K562 (cell line): ENCODE measurements around the gene ALG12. TPM values are rescaled to one million over a fixed set of nuclear protein-coding genes. Genes with fewer than 3 reads are reported as not detected.
A peak's percentile ranks its signal among the peaks of the same experiment; 100 is the strongest.

Experiments used
- E2F3 ChIP-seq: fragments of 250-450 bp; sonication (Bioruptor Pico); IDR thresholded peaks from 2 replicates; pipeline ENCODE4 v1.4.0; 2020; ENCODE audit warnings: mild to moderate bottlenecking
- FIP1L1 ChIP-seq: fragments of 200-400 bp; formaldehyde crosslinking; IDR thresholded peaks from 2 replicates; pipeline ENCODE4 v1.6.1; 2018; ENCODE audit warnings: mild to moderate bottlenecking, low read depth, low read length; ENCODE audit not compliant: poor library complexity, severe bottlenecking
- FOXK2 ChIP-seq, 2 experiments: fragments of 450-650 bp; IDR thresholded peaks in 1 of 2; conservative IDR thresholded peaks in 1 of 2; 2 replicates each; pipeline ENCODE4 v1.6.1; 2016; ENCODE audit warnings: low read depth in 2 of 2, mild to moderate bottlenecking in 1 of 2
- HDAC1 ChIP-seq, 2 experiments: fragments of 450-650 bp; IDR thresholded peaks; 2 replicates each; pipeline ENCODE4 v1.6.1; 2016 to 2017; ENCODE audit warnings: inconsistent platforms in 1 of 2, mild to moderate bottlenecking in 1 of 2, moderate library complexity in 1 of 2
- HDAC2 ChIP-seq: fragments of 450-650 bp; IDR thresholded peaks from 2 replicates; pipeline ENCODE4 v1.6.1; 2016; ENCODE audit warnings: mild to moderate bottlenecking
- IRF2 ChIP-seq: sonication (generic); formaldehyde crosslinking; IDR thresholded peaks from 2 replicates; pipeline ENCODE4 v1.8.1; 2022; ENCODE audit warnings: mild to moderate bottlenecking, missing genetic modification reagents
- KDM1A ChIP-seq, 2 experiments: fragments of 450-650 bp; IDR thresholded peaks; 2 replicates each; pipeline ENCODE4 v1.6.1; 2016; ENCODE audit warnings: mild to moderate bottlenecking in 2 of 2
- NR3C1 ChIP-seq: sonication (generic); formaldehyde crosslinking; IDR thresholded peaks from 2 replicates; pipeline ENCODE4 v1.8.1; 2022; ENCODE audit warnings: missing genetic modification reagents
- REST ChIP-seq, 2 experiments: fragments of 450-650 bp; formaldehyde crosslinking in 1 of 2; IDR thresholded peaks; 2 replicates each; pipeline versions ENCODE4 v1.4.0 to v1.6.1; 2014 to 2020; ENCODE audit warnings: mild to moderate bottlenecking in 2 of 2, borderline replicate concordance in 1 of 2, low read depth in 1 of 2
- SMARCA4 ChIP-seq: fragments of 450-650 bp; IDR thresholded peaks from 2 replicates; pipeline ENCODE4 v1.6.1; 2016
- ZFP36 ChIP-seq: fragments of 150-350 bp; IDR thresholded peaks from 2 replicates; pipeline ENCODE4 v1.6.1; 2018; ENCODE audit warnings: low read length, low read depth; ENCODE audit not compliant: partially characterized antibody
- polyA plus RNA-seq, 8 experiments: library from polyadenylated mRNA; depleted of rRNA in 4 of 8; stranded (reverse) in 5 of 8; unstranded in 3 of 8; fragments of >200 nt; fragmentation: Nextera tagmentation in 2 of 8; fragmentation: Illumina TruSeq in 1 of 8; extraction: Ambion mirVana in 2 of 8; extraction: Trizol in 1 of 8; gene quantifications; 2 replicates each; pipeline versions ENCODE4 v1.2.1 to v1.2.3, GENCODE V29; 2011 to 2014; ENCODE audit warnings: inconsistent platforms in 1 of 8, missing spikeins in 1 of 8
- total RNA-seq, 7 experiments: library from RNA; depleted of rRNA in 6 of 7; stranded (reverse); fragments of >200 nt in 6 of 7; fragmentation: Illumina TruSeq in 2 of 7; extraction: Trizol in 2 of 7; gene quantifications; 2 replicates each; pipeline versions ENCODE4 v1.2.1 to v1.2.3, GENCODE V29; 2011 to 2021; ENCODE audit warnings: low replicate concordance in 1 of 7
- TF ChIP-seq, protein P1 (sequence below): fragments of 450-650 bp; IDR thresholded peaks from 2 replicates; pipeline ENCODE4 v1.6.1; 2017; ENCODE audit warnings: antibody characterized with exemption, mild to moderate bottlenecking

The ALG12 gene
- total and polyA plus RNA-seq, 9 of the 15 experiments (the other 6 are each of a cell fraction or from before 2014, with no cell fraction given) = 0.20 to 8.5 (median 3.4) TPM

DNA sequence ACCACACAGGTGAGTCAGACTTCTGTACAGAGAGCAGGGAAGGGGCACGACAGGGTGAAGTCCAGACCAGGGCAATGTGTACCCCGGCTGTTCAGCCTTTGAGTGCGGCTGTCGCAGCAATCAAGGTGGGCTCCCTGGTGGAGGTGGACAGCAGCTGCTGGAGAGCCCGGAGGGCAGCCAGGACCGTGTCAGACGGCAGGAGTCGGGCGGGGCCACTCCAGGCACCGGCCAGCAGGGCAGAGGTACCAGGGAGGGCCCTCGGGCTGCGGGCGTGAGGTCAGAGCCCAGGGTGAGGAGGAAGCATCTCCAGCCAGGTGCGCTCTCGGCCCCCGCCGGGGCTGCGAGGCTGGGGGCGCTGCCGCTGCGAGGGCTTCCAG lies 41.5 kb upstream of the ALG12 start (continued):
- no peak for TF ChIP-seq REST (IDR thresholded peaks at IDR 0.05; ENCODE audit: borderline replicate concordance)
- TF ChIP-seq REST (CRISPR knock-in tag; IDR thresholded peaks at IDR 0.05; ENCODE audit: low read depth) = 0 out of 2 replicates have a peak, but pooled peaks have one; percentile 55
- TF ChIP-seq SMARCA4 = no peak
- no peak for TF ChIP-seq FOXK2 (conservative IDR thresholded peaks at IDR 0.05 in 1 of 2, IDR thresholded peaks at IDR 0.05 in 1 of 2; ENCODE audit: low read depth in 2 of 2)
- peak; percentile 99 for TF ChIP-seq ZFP36
- no peak for TF ChIP-seq IRF2 (CRISPR knock-in tag)
- TF ChIP-seq KDM1A (IDR thresholded peaks at IDR 0.05) = peak in 1 of 2 experiments; percentile 76; a peak in 2 of 4 replicates
- TF ChIP-seq FIP1L1 = peak; percentile 84
- 0 out of 2 replicates have a peak, but pooled peaks have one; percentile 29 for TF ChIP-seq NR3C1 (CRISPR knock-in tag)
- peak; percentile 62; the same call in 1 of the 2 replicates for TF ChIP-seq HDAC2
- TF ChIP-seq, protein P1, sequence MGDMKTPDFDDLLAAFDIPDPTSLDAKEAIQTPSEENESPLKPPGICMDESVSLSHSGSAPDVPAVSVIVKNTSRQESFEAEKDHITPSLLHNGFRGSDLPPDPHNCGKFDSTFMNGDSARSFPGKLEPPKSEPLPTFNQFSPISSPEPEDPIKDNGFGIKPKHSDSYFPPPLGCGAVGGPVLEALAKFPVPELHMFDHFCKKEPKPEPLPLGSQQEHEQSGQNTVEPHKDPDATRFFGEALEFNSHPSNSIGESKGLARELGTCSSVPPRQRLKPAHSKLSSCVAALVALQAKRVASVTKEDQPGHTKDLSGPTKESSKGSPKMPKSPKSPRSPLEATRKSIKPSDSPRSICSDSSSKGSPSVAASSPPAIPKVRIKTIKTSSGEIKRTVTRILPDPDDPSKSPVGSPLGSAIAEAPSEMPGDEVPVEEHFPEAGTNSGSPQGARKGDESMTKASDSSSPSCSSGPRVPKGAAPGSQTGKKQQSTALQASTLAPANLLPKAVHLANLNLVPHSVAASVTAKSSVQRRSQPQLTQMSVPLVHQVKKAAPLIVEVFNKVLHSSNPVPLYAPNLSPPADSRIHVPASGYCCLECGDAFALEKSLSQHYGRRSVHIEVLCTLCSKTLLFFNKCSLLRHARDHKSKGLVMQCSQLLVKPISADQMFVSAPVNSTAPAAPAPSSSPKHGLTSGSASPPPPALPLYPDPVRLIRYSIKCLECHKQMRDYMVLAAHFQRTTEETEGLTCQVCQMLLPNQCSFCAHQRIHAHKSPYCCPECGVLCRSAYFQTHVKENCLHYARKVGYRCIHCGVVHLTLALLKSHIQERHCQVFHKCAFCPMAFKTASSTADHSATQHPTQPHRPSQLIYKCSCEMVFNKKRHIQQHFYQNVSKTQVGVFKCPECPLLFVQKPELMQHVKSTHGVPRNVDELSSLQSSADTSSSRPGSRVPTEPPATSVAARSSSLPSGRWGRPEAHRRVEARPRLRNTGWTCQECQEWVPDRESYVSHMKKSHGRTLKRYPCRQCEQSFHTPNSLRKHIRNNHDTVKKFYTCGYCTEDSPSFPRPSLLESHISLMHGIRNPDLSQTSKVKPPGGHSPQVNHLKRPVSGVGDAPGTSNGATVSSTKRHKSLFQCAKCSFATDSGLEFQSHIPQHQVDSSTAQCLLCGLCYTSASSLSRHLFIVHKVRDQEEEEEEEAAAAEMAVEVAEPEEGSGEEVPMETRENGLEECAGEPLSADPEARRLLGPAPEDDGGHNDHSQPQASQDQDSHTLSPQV = peak; percentile 85
- peak in 1 of 2 experiments; percentile 65; a peak in 1 of 4 replicates for TF ChIP-seq HDAC1 (IDR thresholded peaks at IDR 0.05)
- 0 out of 2 replicates have a peak, but pooled peaks have one; percentile 21 for TF ChIP-seq E2F3 (CRISPR knock-in tag)
